Lower leg skin (tissue), 3 donors: ENCODE results near the gene AIF1.

Experiments
- CTCF ChIP-seq, 3 donors: fragments of 450-650 bp; IDR thresholded peaks; one replicate each; pipeline ENCODE4 v1.5.1; 2016; ENCODE audit warnings: antibody characterized with exemption in 3 of 3, mild to moderate bottlenecking in 3 of 3, moderate library complexity in 2 of 3
- POLR2A ChIP-seq, 2 donors: fragments of 450-650 bp; IDR thresholded peaks; one replicate each; pipeline ENCODE4 v1.6.1; 2016 to 2017; ENCODE audit warnings: antibody characterized with exemption in 2 of 2, mild to moderate bottlenecking in 1 of 2, moderate library complexity in 1 of 2

DNA sequence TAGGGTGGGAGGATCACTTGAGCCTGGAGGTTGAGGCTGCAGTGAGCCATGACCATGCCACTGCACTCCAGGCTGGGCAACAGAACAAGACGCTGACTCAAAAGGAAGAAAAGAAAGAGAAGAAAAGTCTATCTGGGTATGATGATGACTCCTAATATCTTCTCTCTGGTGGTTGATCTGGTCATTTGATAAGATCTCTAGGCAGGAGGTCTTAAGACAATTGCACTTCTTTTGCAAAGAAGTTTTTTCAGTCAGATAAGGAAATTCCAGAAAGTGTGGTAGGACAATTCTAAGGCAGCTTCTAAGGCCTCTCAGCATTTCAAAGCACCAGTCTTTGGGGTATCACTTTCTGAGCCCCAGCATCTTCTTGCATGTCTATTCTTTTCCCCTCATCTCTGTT lies 7.7 kb upstream of the AIF1 start:
- TF ChIP-seq CTCF (IDR thresholded peaks at IDR 0.05): no peak
- no peak for TF ChIP-seq POLR2A (IDR thresholded peaks at IDR 0.05)
